HG03103 (cell line): ENCODE measurements around the gene ADSS1.

Source experiments
- ATAC-seq: cut with Tn5 transposase; IDR thresholded peaks from one replicate; pipeline ENCODE4 v1.9.1; 2021; ENCODE audit warnings: low read depth; ENCODE audit not compliant: unreplicated experiment

ADSS1 gene

GRCh38 chr14:104778694-104779331 lies 54.8 kb downstream of the ADSS1 start:
- no peak for ATAC-seq

GRCh38 chr14:104779776-104780512 lies 55.9 kb downstream of the ADSS1 start:
- ATAC-seq: no peak

GRCh38 chr14:104780513-104781030 lies 56.5 kb downstream of the ADSS1 start:
- ATAC-seq: no peak

GRCh38 chr14:104781271-104782077 lies 57.4 kb downstream of the ADSS1 start:
- no peak for ATAC-seq

- ATAC-seq: no peak
Measured at GRCh38 chr14:104782086-104782807, 58.2 kb downstream of the ADSS1 start.

GRCh38 chr14:104782808-104783139 lies 58.7 kb downstream of the ADSS1 start:
- ATAC-seq: no peak

- no peak for ATAC-seq
Measured at GRCh38 chr14:104783484-104784217, 59.6 kb downstream of the ADSS1 start.

GRCh38 chr14:104784218-104784568 lies 60.2 kb downstream of the ADSS1 start:
- no peak for ATAC-seq

- no peak for ATAC-seq
Measured at GRCh38 chr14:104784846-104785707, 61.0 kb downstream of the ADSS1 start.

GRCh38 chr14:104785708-104786080 lies 61.7 kb downstream of the ADSS1 start:
- no peak for ATAC-seq

GRCh38 chr14:104786091-104786586 lies 62.1 kb downstream of the ADSS1 start:
- ATAC-seq: no peak

- no peak for ATAC-seq
Measured at GRCh38 chr14:104786726-104787675, 63.0 kb downstream of the ADSS1 start.

GRCh38 chr14:104787736-104788135 lies 63.7 kb downstream of the ADSS1 start:
- no peak for ATAC-seq

- ATAC-seq: no peak
Measured at GRCh38 chr14:104788161-104788818, 64.3 kb downstream of the ADSS1 start.

- ATAC-seq: no peak
Measured at GRCh38 chr14:104788873-104789663, 65.0 kb downstream of the ADSS1 start.
